ENCODE results near the gene FNDC8. TPM values are rescaled to one million over a fixed set of nuclear protein-coding genes. Genes with fewer than 3 reads are reported as not detected.

Gene FNDC8
- total and polyA plus RNA-seq, 5 donors from 2014 or later = not detected

GRCh38 chr17:35117984-35118383 lies 3.4 kb upstream of the FNDC8 start:
- Histone ChIP-seq H3K9me3 (ENCODE audit: control insufficient read depth in 2 of 2, low read length in 2 of 2) (no peaks in the 10 kb centered on the region), H3K4me1 (ENCODE audit: control insufficient read depth, insufficient read depth, low read length, poor library complexity, severe bottlenecking) (peaks cover 33% of the 10 kb centered on the region), H3K36me3 (ENCODE audit: control insufficient read depth, insufficient read depth, low read length) (no peaks in the 10 kb centered on the region), H3K27ac (ENCODE audit: insufficient read depth, low read length, poor library complexity, severe bottlenecking) (no peak overlapping the region), H3K4me3 (ENCODE audit: low read depth, low read length) (peak overlapping the region; percentile 73), H3K27me3 (ENCODE audit: control insufficient read depth, insufficient read depth, low read length) (no peaks in the 10 kb centered on the region)
- peaks cover 0 to 43% (median 27%) of the 10 kb centered on the region in 4 donors for H3K4me1 Mint-ChIP-seq
- H3K27me3 Mint-ChIP-seq = no peaks in the 10 kb centered on the region
- peak in 2 of 3 donors; percentile 35 to 65 for DNase-seq
- peak overlapping the region; percentile 84 to 91 (median 87) for H3K27ac Mint-ChIP-seq
- H3K36me3 Mint-ChIP-seq = peaks cover 14% of the 10 kb centered on the region
- no peaks in the 10 kb centered on the region for H3K9me3 Mint-ChIP-seq
- peak in 1 of 2 donors; percentile 22 for ATAC-seq (ENCODE audit: low read depth in 2 of 2)
- H3K4me3 Mint-ChIP-seq = peak overlapping the region; percentile 84 to 95 (median 90)

GRCh38 chr17:35119370-35120165 lies 1.8 kb upstream of the FNDC8 start, which contains the start of gene RAD51D:
Gene RAD51D (minus strand): TSS chr17:35119860. CDS start chr17:35119613, 247 bp downstream.
- H3K9me3 ChIP-seq (ENCODE audit: control insufficient read depth in 2 of 2, low read length in 2 of 2) = no peaks in the 10 kb centered on the region
- peak; percentile 89 to 91 for ATAC-seq (ENCODE audit: low read depth in 2 of 2)
- peak within 1 kb of the TSS in 2 of 3 donors; percentile 91 to 94 for H3K27ac Mint-ChIP-seq
- peak within 1 kb of the TSS; percentile 89 to 95 (median 90) for H3K4me3 Mint-ChIP-seq
- peaks cover 33% of the 10 kb centered on the region for H3K4me1 ChIP-seq (ENCODE audit: control insufficient read depth, insufficient read depth, low read length, poor library complexity, severe bottlenecking)
- peaks cover 0 to 43% (median 27%) of the 10 kb centered on the region in 4 donors for H3K4me1 Mint-ChIP-seq
- peaks cover 9% of the 10 kb centered on the region for H3K36me3 Mint-ChIP-seq
- no peaks in the 10 kb centered on the region for H3K27me3 Mint-ChIP-seq
- peak within 1 kb of the TSS; percentile 78 for H3K27ac ChIP-seq (ENCODE audit: insufficient read depth, low read length, poor library complexity, severe bottlenecking)
- H3K36me3 ChIP-seq (ENCODE audit: control insufficient read depth, insufficient read depth, low read length) = no peaks in the 10 kb centered on the region
- H3K9me3 Mint-ChIP-seq = no peaks in the 10 kb centered on the region
- peak within 1 kb of the TSS; percentile 75 for H3K4me3 ChIP-seq (ENCODE audit: low read depth, low read length)
- DNase-seq = peak; percentile 74 to 86 (median 82)
- H3K27me3 ChIP-seq (ENCODE audit: control insufficient read depth, insufficient read depth, low read length) = no peaks in the 10 kb centered on the region

- Mint-ChIP-seq H3K27me3 (no peaks in the 10 kb centered on the region), H3K36me3 (peaks cover 5% of the 10 kb centered on the region), H3K4me1 (no peaks in the 10 kb centered on the region), H3K27ac (no peak overlapping the region), H3K9me3 (no peaks in the 10 kb centered on the region), H3K4me3 (peak overlapping the region in 1 of 4 donors; percentile 89)
- Histone ChIP-seq H3K27me3 (ENCODE audit: control insufficient read depth, insufficient read depth, low read length) (no peaks in the 10 kb centered on the region), H3K4me3 (ENCODE audit: low read depth, low read length) (no peak overlapping the region), H3K27ac (ENCODE audit: insufficient read depth, low read length, poor library complexity, severe bottlenecking) (no peak overlapping the region), H3K36me3 (ENCODE audit: control insufficient read depth, insufficient read depth, low read length) (peaks cover 20% of the 10 kb centered on the region), H3K4me1 (ENCODE audit: control insufficient read depth, insufficient read depth, low read length, poor library complexity, severe bottlenecking) (no peaks in the 10 kb centered on the region), H3K9me3 (ENCODE audit: control insufficient read depth in 2 of 2, low read length in 2 of 2) (no peaks in the 10 kb centered on the region)
- DNase-seq (no peak), ATAC-seq (ENCODE audit: low read depth in 2 of 2) (no peak)
These were observed 6.5 kb downstream of the FNDC8 start for GRCh38 chr17:35127751-35128514.

DNA sequence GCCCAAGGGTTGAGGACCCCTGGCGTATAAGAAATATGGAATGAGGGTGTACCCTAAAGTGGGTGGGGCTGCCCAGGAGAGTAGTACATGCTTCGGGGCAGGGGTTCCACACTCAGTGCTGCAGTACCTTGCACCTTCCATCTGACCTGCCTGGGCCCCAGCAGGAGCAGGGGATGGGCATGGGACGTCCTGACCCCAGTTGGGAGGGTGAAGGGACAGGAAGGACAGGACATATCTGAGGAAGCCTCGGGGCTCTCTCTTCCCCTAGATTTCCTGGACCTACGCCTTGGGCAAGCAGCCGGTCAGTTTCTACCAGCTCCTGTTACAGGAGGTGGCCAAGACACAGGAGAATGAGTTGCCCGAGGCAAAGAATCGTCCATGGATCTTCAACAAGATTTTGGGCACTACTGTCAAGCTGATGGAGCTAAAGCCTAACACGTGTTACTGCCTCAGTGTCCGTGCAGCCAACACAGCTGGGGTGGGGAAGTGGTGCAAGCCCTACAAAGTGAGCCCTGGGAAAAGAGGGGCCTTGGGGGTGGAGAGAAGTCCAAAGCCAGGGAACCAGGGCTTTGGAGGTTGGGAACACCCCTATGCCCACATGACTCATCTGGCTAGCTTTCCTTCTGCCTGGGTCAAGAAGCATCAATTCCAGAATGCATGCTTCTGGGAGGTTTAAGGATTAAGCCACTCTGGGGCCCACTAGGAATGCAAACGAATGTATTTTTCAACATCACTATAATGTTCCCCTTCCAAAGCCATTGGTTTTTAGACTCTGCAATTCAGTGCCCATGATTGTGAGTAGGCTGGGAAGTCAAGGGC lies 7.9 kb downstream of the FNDC8 start:
- H3K9me3 Mint-ChIP-seq = no peaks in the 10 kb centered on the region
- ATAC-seq (ENCODE audit: low read depth in 2 of 2) (no peak), DNase-seq (no peak)
- H3K27me3 ChIP-seq (ENCODE audit: control insufficient read depth, insufficient read depth, low read length) = no peaks in the 10 kb centered on the region
- H3K36me3 Mint-ChIP-seq = peaks cover 15% of the 10 kb centered on the region
- no peak overlapping the region for H3K4me3 Mint-ChIP-seq
- no peaks in the 10 kb centered on the region for H3K4me1 ChIP-seq (ENCODE audit: control insufficient read depth, insufficient read depth, low read length, poor library complexity, severe bottlenecking)
- H3K9me3 ChIP-seq (ENCODE audit: control insufficient read depth in 2 of 2, low read length in 2 of 2) = no peaks in the 10 kb centered on the region
- H3K27me3 Mint-ChIP-seq = no peaks in the 10 kb centered on the region
- H3K27ac ChIP-seq (ENCODE audit: insufficient read depth, low read length, poor library complexity, severe bottlenecking) = no peak overlapping the region
- H3K27ac Mint-ChIP-seq = peak overlapping the region in 1 of 3 donors; percentile 67
- H3K4me1 Mint-ChIP-seq = no peaks in the 10 kb centered on the region
- peaks cover 34% of the 10 kb centered on the region for H3K36me3 ChIP-seq (ENCODE audit: control insufficient read depth, insufficient read depth, low read length)
- H3K4me3 ChIP-seq (ENCODE audit: low read depth, low read length) = no peak overlapping the region

- ATAC-seq (ENCODE audit: low read depth in 2 of 2) = no peak
- peak overlapping the region in 1 of 3 donors; percentile 67 for H3K27ac Mint-ChIP-seq
These were observed 8.5 kb downstream of the FNDC8 start for GRCh38 chr17:35129973-35130351.

GRCh38 chr17:35130392-35130791 lies 9.0 kb downstream of the FNDC8 start:
- no peaks in the 10 kb centered on the region for H3K4me1 ChIP-seq (ENCODE audit: control insufficient read depth, insufficient read depth, low read length, poor library complexity, severe bottlenecking)
- H3K27me3 ChIP-seq (ENCODE audit: control insufficient read depth, insufficient read depth, low read length) = no peaks in the 10 kb centered on the region
- Mint-ChIP-seq H3K27ac (peak overlapping the region in 1 of 3 donors; percentile 71), H3K27me3 (no peaks in the 10 kb centered on the region), H3K4me3 (no peak overlapping the region), H3K9me3 (no peaks in the 10 kb centered on the region), H3K36me3 (peaks cover 15% of the 10 kb centered on the region), H3K4me1 (no peaks in the 10 kb centered on the region)
- no peaks in the 10 kb centered on the region for H3K9me3 ChIP-seq (ENCODE audit: control insufficient read depth in 2 of 2, low read length in 2 of 2)
- no peak for ATAC-seq (ENCODE audit: low read depth in 2 of 2)
- no peak overlapping the region for H3K4me3 ChIP-seq (ENCODE audit: low read depth, low read length)
- H3K36me3 ChIP-seq (ENCODE audit: control insufficient read depth, insufficient read depth, low read length) = peaks cover 43% of the 10 kb centered on the region
- H3K27ac ChIP-seq (ENCODE audit: insufficient read depth, low read length, poor library complexity, severe bottlenecking) = no peak overlapping the region
- DNase-seq = no peak

More at GRCh38 chr17:35129973-35130351, 8.5 kb downstream of the FNDC8 start:
- Mint-ChIP-seq H3K27me3 (no peaks in the 10 kb centered on the region), H3K9me3 (no peaks in the 10 kb centered on the region), H3K36me3 (peaks cover 15% of the 10 kb centered on the region), H3K4me3 (no peak overlapping the region), H3K4me1 (no peaks in the 10 kb centered on the region)
- Histone ChIP-seq H3K36me3 (ENCODE audit: control insufficient read depth, insufficient read depth, low read length) (peaks cover 38% of the 10 kb centered on the region), H3K27me3 (ENCODE audit: control insufficient read depth, insufficient read depth, low read length) (no peaks in the 10 kb centered on the region), H3K9me3 (ENCODE audit: control insufficient read depth in 2 of 2, low read length in 2 of 2) (no peaks in the 10 kb centered on the region), H3K4me3 (ENCODE audit: low read depth, low read length) (no peak overlapping the region), H3K27ac (ENCODE audit: insufficient read depth, low read length, poor library complexity, severe bottlenecking) (no peak overlapping the region), H3K4me1 (ENCODE audit: control insufficient read depth, insufficient read depth, low read length, poor library complexity, severe bottlenecking) (no peaks in the 10 kb centered on the region)
- DNase-seq = no peak

DNA sequence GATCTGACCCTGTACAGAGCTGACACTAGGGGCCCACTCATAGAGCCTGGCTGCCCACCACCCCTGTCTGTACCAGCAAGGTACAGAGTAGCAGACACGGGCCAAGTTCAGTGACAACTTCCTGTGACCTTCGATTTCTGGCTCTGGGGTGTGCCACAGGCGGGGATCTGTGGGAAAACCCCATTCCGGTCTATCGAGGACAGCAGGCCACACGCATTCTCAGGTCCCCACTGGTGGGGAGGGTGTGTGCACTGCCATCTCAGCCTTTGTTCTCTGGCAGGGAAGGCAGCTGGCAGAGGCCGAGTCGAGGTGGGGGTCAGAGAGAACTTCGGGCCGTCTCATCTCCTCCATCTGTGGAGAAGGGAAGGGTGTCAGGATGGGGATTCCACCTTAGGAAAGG lies 10.7 kb downstream of the FNDC8 start:
- H3K36me3 Mint-ChIP-seq = peaks cover 24% of the 10 kb centered on the region
- H3K27me3 ChIP-seq (ENCODE audit: control insufficient read depth, insufficient read depth, low read length) = no peaks in the 10 kb centered on the region

More for the DNA sequence above, 10.7 kb downstream of the FNDC8 start:
- H3K9me3 Mint-ChIP-seq = no peaks in the 10 kb centered on the region
- Histone ChIP-seq H3K36me3 (ENCODE audit: control insufficient read depth, insufficient read depth, low read length) (peaks cover 60% of the 10 kb centered on the region), H3K4me3 (ENCODE audit: low read depth, low read length) (no peak overlapping the region), H3K4me1 (ENCODE audit: control insufficient read depth, insufficient read depth, low read length, poor library complexity, severe bottlenecking) (no peaks in the 10 kb centered on the region), H3K9me3 (ENCODE audit: control insufficient read depth in 2 of 2, low read length in 2 of 2) (no peaks in the 10 kb centered on the region), H3K27ac (ENCODE audit: insufficient read depth, low read length, poor library complexity, severe bottlenecking) (no peak overlapping the region)
- no peak overlapping the region for H3K27ac Mint-ChIP-seq
- no peak for ATAC-seq (ENCODE audit: low read depth in 2 of 2)
- H3K4me1 Mint-ChIP-seq = peaks cover 0 to 5% (median 0%) of the 10 kb centered on the region in 4 donors
- no peaks in the 10 kb centered on the region for H3K27me3 Mint-ChIP-seq
- no peak for DNase-seq
- no peak overlapping the region for H3K4me3 Mint-ChIP-seq
